Measurements from ENCODE around the gene CYSTM1.

CYSTM1 gene

DNA sequence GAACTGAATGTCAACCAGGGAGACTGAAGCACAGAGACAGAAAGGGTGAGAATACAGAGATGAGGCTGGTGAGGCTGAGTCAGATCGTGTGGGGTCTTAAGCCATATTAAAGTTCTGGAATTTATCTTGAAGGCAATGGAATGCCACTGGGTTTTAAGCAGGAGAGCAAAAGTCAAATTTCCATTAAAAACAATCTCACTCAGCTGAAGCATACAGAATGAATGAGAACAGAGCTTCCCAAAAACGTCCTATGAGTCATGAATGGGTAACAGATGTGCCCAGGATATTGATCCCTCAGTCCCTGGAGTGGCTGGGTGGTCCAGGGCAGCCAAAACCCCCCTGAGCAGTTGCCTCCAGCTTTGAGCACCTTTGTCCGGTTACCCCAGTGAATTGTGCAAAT, 83.0 kb downstream of the CYSTM1 start:
- DNase-seq (ENCODE audit: low spot score) = no peak

DNA sequence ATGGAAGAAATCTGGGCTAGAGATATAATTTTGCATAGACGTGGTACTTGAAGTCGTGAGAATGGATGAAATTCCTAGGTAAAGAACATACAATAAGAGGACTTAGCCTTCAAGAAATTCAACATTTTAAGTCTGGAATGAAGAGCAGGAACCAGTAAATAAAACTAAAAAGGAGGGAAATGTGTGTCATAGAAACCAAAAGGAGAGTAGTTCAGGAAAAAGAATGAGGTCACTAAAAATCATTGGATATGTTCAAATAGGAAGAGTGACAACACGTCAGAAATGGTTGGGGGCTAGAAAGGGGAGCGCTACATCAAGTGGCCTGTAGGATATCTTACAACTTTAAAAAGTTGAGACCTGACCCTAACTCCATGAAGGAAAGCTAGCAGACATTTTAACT, 83.9 kb downstream of the CYSTM1 start:
- no peak for DNase-seq (ENCODE audit: low spot score)

DNA sequence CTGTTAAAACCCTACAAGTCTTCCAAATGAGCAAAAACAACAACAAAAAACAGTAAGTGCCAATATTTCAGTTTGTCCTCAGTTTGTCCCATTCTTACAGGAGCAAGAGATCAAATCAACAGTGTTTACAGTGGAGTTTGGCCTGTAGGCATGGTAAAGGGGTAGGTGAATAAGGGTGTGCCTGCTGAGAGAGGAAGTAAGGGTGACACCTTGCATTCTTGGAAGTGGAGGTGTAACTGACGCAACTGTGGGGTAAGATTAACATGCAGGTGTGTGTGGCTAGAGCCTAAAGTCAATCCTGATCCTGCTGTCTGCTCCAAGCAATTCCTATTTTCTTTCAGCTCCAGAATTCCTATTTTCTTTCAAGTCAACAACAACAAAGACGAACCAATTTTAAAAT, 84.5 kb downstream of the CYSTM1 start:
- no peak for DNase-seq (ENCODE audit: low spot score)

DNA sequence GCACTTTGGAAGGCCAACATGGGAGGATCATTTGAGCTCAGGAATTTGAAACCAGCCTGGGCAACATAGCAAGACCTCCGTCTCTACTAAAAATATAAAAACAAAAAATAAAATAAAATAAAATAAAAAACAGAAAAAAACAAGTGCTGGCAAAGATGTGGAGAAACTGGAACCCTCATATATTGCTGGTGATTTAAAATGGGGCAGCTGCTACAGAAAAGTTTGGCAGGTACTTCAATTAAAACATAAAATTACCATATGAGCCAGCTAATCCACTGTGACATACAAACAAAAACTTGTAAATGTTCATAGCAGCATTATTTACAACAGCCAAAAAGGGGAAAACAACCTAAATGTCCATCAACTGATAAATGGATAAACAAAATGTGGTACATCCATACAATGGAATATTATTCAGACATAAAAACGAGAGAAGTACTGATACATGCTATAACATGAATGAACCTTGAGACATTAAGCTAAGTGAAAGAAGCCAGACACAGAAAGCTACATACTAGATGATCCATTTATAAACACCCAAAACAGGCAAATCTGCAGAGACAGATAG, 85.2 kb downstream of the CYSTM1 start:
- no peak for DNase-seq (ENCODE audit: low spot score)

GRCh38 chr5:140261403-140262171, 86.6 kb downstream of the CYSTM1 start:
- peak; percentile 81 for DNase-seq (ENCODE audit: low spot score)

- DNase-seq (ENCODE audit: low spot score) = no peak
Observed at GRCh38 chr5:140262221-140262620, 87.2 kb downstream of the CYSTM1 start.

- DNase-seq (ENCODE audit: low spot score) = no peak
Observed at GRCh38 chr5:140262839-140263238, 87.9 kb downstream of the CYSTM1 start.

GRCh38 chr5:140265845-140266244, 90.9 kb downstream of the CYSTM1 start:
- no peak for DNase-seq (ENCODE audit: low spot score)

GRCh38 chr5:140266471-140267200, 91.6 kb downstream of the CYSTM1 start:
- DNase-seq (ENCODE audit: low spot score) = no peak

GRCh38 chr5:140267201-140267540, 92.2 kb downstream of the CYSTM1 start:
- DNase-seq (ENCODE audit: low spot score) = no peak

DNA sequence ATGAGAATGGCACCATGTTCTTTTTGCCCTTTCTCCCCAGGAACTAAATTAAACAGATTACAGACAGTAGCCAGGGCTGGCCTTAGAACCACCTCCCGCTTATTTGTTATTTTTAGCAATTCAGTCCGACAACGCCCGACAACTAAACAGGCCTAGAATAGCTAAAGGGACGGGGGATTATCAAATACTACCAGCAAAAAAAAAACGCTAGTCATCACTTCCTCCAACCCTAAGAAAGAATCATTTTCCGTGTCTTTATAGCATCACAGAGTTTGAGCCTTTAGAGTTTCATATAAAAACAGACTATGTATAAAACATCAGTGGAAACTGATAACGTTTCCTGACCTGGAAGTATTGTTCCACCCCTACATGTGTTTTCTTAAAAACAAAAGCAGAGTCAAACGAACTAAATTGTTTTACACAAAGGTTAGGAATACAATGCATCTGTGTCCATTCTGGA, 92.6 kb downstream of the CYSTM1 start:
- no peak for DNase-seq (ENCODE audit: low spot score)

DNA sequence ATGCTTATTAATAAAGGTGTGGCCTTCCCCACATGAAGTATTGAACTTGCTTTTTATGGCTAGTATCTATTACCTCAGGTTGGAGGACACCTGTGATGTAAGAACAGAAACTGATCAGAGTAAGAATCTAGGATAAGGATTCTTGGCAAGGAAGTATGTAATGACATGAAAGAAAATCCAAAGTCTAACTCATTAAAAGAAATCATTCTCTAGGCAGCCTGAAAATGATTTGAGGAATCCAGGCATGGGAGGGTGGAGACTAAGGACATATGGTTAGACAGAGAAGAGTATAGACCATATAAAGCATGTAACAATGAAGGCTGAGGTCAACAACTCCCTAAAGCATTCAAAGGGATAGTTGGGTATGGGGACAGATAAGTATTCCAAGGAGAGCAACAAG, 95.0 kb downstream of the CYSTM1 start:
- no peak for DNase-seq (ENCODE audit: low spot score)

- DNase-seq (ENCODE audit: low spot score) = no peak
Observed at GRCh38 chr5:140273401-140273877, 98.5 kb downstream of the CYSTM1 start.

DNA sequence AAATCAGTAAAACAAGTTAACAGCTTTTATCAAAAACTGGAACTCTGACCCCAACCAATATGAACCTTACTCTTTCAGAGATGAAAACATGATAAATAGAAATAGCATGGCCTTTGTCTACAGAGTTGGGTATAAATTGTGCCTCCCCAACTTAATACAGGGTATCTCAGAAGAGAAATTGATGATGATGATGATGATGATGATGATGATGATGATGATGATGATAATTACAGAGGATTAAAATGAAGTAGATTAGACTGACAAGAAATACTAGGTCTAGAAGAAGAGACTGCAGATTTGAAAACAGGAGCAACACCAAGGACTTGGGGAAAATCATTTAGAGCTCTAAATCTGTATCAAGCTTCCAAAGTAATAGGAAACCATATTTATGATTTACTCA, 100.8 kb downstream of the CYSTM1 start:
- DNase-seq (ENCODE audit: low spot score) = no peak

- no peak for DNase-seq (ENCODE audit: low spot score)
Observed at GRCh38 chr5:140282266-140282665, 107.3 kb downstream of the CYSTM1 start.

DNA sequence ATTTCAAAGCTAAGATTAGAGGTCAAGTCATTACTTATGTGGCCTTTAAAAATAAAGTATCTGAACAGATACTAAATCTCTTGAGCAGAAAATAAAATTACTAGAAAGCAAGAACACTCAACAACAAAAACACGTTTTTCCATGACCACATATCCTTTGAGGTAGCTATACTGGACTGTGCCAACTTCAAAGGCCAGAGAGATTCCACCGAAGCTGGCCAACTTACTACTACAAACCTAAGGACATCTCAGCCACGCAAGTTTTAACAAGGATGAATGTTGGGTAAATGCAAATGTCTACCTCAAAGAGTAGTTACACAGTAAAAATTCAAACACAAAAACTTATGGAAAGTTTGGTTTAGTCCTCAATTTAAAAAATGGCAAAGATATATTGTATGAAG, 109.0 kb downstream of the CYSTM1 start:
- DNase-seq (ENCODE audit: low spot score) = no peak

DNA sequence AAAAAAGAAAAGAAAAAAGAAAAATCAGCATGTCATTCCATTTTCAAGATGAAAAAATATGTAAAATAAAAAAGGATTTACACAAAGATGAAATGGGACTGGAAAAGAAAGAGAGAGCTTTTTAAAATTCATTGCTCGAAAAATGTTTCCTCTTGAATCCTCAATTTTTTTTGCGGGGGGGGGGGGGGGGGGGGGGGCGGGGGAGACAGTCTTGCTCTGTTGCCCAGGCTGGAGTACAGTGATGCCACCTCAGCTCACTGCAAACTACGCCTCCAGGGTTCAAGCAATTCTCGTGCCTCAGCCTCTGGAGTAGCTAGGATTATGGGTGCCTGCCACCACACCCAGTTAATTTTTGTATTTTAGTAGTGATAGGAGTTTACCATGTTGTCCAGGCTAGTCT, 111.4 kb downstream of the CYSTM1 start:
- DNase-seq (ENCODE audit: low spot score) = no peak

DNA sequence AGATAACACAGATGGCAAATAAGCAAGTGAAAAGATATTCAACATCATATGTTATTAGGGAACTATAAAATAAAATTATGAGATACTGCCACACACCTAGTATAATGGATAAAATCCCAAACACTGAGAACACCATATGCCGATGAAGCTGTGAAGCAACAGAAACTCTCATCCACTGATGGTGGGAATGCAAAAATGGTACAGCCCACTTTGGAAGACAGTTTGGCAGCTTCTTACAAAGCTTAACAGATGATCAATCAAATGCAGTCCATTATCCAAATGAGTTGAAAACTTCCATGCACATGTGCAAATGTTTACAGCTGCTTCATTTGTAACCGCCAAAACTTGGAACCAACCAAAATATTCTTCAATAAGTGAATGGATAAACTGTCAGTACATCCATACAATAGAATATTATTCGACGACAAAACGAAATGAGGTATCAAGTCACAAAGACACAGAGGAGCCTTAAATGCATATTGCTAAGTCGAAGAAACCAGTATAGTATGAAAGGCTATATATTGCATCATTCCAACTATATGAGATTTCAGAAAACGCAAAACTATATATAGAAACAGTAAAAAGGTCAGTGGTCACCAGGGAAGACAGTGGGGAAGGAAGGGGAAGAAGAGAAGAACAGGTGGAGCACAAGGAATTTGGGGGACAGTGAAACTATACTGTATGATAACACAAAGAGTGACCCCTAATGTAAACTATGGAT, 113.0 kb downstream of the CYSTM1 start:
- peak; percentile 33 for DNase-seq (ENCODE audit: low spot score)

DNA sequence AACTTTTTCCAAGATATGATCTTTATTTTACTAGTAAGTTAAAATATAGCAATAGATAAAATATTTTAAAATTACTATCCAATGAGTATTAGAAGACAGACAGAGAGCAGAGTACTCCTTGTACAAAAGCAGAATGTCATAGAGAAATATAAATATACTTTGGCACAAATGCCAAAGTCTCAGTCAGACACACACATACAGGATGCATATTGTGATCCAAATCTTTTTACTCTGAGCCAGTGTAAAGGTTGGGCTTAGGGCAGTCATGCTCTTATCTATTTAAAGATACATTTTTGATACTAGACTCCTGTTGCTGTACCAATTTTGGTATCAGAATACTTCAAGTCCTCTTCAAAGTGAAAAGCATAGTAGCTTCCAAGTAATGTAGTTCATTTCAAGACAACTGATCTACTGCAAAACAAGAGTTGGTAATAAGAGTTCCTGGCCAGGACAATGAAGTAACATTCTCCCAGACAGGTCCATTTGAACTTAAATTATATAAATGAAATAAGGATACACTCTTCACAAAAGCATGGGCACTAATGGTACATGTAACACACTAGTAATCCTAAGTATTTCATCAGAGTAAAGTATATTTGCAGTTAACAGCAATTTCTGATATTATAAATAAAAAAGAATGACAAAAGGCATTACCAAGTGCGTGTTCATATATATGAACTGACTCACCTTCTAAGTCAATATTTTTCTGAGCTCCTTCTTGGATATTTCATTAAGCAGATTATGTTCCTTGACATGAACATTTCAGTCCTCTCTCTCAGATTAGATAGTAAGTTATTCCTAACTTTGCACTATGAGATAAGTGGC, 117.4 kb downstream of the CYSTM1 start:
- no peak for DNase-seq (ENCODE audit: low spot score)

All from Ammon's horn (tissue), 1 donor.